ENCODE results near the gene EPHB2. TPM values are rescaled to one million over a fixed set of nuclear protein-coding genes. Genes with fewer than 3 reads are reported as not detected.

The EPHB2 gene
- total RNA-seq, 4 donors from 2014 or later: 0.32 to 4.0 (median 1.7) TPM

DNA sequence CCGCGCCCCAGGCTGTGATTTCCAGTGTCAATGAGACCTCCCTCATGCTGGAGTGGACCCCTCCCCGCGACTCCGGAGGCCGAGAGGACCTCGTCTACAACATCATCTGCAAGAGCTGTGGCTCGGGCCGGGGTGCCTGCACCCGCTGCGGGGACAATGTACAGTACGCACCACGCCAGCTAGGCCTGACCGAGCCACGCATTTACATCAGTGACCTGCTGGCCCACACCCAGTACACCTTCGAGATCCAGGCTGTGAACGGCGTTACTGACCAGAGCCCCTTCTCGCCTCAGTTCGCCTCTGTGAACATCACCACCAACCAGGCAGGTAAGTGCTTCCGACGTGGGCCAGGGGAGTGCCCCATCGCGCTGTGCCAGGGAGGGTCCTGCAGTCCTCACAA, 154.2 kb downstream of the EPHB2 start:
- no peak for TF ChIP-seq EP300 (IDR thresholded peaks at IDR 0.05)
- TF ChIP-seq, protein P1, sequence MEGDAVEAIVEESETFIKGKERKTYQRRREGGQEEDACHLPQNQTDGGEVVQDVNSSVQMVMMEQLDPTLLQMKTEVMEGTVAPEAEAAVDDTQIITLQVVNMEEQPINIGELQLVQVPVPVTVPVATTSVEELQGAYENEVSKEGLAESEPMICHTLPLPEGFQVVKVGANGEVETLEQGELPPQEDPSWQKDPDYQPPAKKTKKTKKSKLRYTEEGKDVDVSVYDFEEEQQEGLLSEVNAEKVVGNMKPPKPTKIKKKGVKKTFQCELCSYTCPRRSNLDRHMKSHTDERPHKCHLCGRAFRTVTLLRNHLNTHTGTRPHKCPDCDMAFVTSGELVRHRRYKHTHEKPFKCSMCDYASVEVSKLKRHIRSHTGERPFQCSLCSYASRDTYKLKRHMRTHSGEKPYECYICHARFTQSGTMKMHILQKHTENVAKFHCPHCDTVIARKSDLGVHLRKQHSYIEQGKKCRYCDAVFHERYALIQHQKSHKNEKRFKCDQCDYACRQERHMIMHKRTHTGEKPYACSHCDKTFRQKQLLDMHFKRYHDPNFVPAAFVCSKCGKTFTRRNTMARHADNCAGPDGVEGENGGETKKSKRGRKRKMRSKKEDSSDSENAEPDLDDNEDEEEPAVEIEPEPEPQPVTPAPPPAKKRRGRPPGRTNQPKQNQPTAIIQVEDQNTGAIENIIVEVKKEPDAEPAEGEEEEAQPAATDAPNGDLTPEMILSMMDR (IDR thresholded peaks at IDR 0.05): no peak
- TF ChIP-seq POLR2AphosphoS5 (IDR thresholded peaks at IDR 0.05): no peak
- no peaks in the 10 kb centered on the region for H3K36me3 ChIP-seq
- H3K4me3 ChIP-seq: no peak overlapping the region
- H3K4me1 ChIP-seq: no peaks in the 10 kb centered on the region
- H3K27ac ChIP-seq: no peak overlapping the region
- H3K9me3 ChIP-seq: no peaks in the 10 kb centered on the region
- H3K27me3 ChIP-seq: no peaks in the 10 kb centered on the region
- WGBS: 94% methylated on average over 15 of the region's 24 CpGs
- DNase-seq (ENCODE audit: low spot score in 2 of 2): no peak

GRCh38 chr1:22865736-22866135, 155.1 kb downstream of the EPHB2 start:
- no peak overlapping the region for H3K27ac ChIP-seq
- no peaks in the 10 kb centered on the region for H3K9me3 ChIP-seq
- no peaks in the 10 kb centered on the region for H3K4me1 ChIP-seq
- WGBS: 71% methylated on average over 5 of the region's 5 CpGs
- H3K4me3 ChIP-seq: no peak overlapping the region
- H3K36me3 ChIP-seq: no peaks in the 10 kb centered on the region
- no peaks in the 10 kb centered on the region for H3K27me3 ChIP-seq
- TF ChIP-seq, protein P1 (IDR thresholded peaks at IDR 0.05): no peak
- TF ChIP-seq POLR2A (IDR thresholded peaks at IDR 0.05) (no peak), EP300 (IDR thresholded peaks at IDR 0.05) (no peak)
- DNase-seq (ENCODE audit: low spot score in 2 of 2): no peak

- Histone ChIP-seq H3K4me1 (no peaks in the 10 kb centered on the region), H3K36me3 (no peaks in the 10 kb centered on the region), H3K4me3 (no peak overlapping the region), H3K27me3 (no peaks in the 10 kb centered on the region), H3K27ac (no peak overlapping the region), H3K9me3 (no peaks in the 10 kb centered on the region)
- 92% methylated on average over 5 of the region's 5 CpGs for WGBS
- DNase-seq (ENCODE audit: low spot score in 2 of 2): no peak
- TF ChIP-seq POLR2AphosphoS5 (IDR thresholded peaks at IDR 0.05): no peak
- TF ChIP-seq, protein P1 (IDR thresholded peaks at IDR 0.05): no peak
- TF ChIP-seq EP300 (IDR thresholded peaks at IDR 0.05): no peak
- TF ChIP-seq POLR2A (IDR thresholded peaks at IDR 0.05): no peak
These were observed 156.2 kb downstream of the EPHB2 start for GRCh38 chr1:22866868-22867267.

DNA sequence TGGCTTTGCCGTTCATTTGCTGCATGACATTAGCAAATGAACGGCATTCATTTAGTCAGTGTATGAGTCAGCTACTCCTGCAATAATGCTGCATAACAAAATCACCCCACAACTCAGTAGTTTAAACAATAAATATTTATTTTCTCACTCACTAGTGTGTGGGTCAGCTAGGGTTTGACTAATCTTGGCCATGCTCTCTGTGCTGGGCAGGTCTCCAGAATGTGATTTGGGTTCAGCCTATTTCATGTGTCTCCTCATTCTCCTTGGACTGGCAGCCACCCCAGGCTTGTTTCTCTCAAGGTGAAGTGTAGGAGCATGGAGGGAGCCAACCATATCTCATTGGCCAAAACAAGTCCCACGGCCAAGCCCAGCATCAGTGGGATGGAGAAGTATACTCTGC, 157.7 kb downstream of the EPHB2 start:
- no peak for DNase-seq (ENCODE audit: low spot score in 2 of 2)
- WGBS: 90% methylated on average over 3 of the region's 3 CpGs
- Histone ChIP-seq H3K4me3 (no peak overlapping the region), H3K27me3 (no peaks in the 10 kb centered on the region), H3K36me3 (no peaks in the 10 kb centered on the region), H3K4me1 (no peaks in the 10 kb centered on the region), H3K27ac (no peak overlapping the region), H3K9me3 (no peaks in the 10 kb centered on the region)
- TF ChIP-seq POLR2AphosphoS5 (IDR thresholded peaks at IDR 0.05): no peak
- no peak for TF ChIP-seq EP300 (IDR thresholded peaks at IDR 0.05)
- no peak for TF ChIP-seq POLR2A (IDR thresholded peaks at IDR 0.05)
- TF ChIP-seq, protein P1 (IDR thresholded peaks at IDR 0.05): no peak

DNA sequence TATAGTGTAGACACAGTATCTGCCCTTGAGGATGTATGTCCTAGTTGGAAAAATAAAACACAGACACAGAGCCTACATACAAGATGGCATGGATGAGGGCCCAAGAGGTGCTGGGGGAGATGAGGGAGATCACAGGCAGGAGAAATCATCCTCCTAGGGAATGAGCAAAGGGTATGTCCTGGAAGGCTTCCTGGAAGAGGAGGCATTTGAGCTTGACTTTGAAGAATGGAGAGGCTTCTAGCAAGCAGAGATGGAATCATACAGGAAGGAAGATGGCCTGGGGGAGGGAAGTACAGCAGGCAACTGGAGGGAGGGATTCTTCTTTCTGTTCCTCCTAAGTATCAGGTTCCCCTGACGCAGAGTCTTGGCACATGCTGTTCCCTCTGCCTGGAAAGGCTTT, 158.7 kb downstream of the EPHB2 start:
- WGBS: 93% methylated on average over 1 of the region's 1 CpG
- TF ChIP-seq POLR2A (IDR thresholded peaks at IDR 0.05) (no peak), EP300 (IDR thresholded peaks at IDR 0.05) (no peak), POLR2AphosphoS5 (IDR thresholded peaks at IDR 0.05) (no peak)
- TF ChIP-seq, protein P1 (IDR thresholded peaks at IDR 0.05): no peak
- H3K27me3 ChIP-seq: no peaks in the 10 kb centered on the region
- H3K36me3 ChIP-seq: no peaks in the 10 kb centered on the region
- no peak overlapping the region for H3K4me3 ChIP-seq
- no peaks in the 10 kb centered on the region for H3K4me1 ChIP-seq
- DNase-seq (ENCODE audit: low spot score in 2 of 2): no peak
- no peaks in the 10 kb centered on the region for H3K9me3 ChIP-seq
- H3K27ac ChIP-seq: no peak overlapping the region

Measured in suprapubic skin (tissue), 4 donors.